HCT116 (cell line): ENCODE data around the gene PRR5L. TPM values are rescaled to one million over a fixed set of nuclear protein-coding genes. Genes with fewer than 3 reads are reported as not detected.

ENCODE experiments used
- ATAC-seq: fragments of 200-7000 bp; cut with Tn5 transposase; 2 replicates; pipeline ENCODE4 v1.9.1; 2020; ENCODE audit warnings: mild to moderate bottlenecking, moderate library complexity
- BruUV-seq: library from RNA; stranded (reverse); fragments of 400-500 nt; replicated peaks from 2 replicates; lab custom pipeline; 2021; lab: Mats Ljungman, UMichigan
- CTCF ChIA-PET: fragments of 300-600 bp; sonication (Branson Sonifier 250); formaldehyde crosslinking; loops from one replicate; lab custom pipeline; 2021; ENCODE audit warnings: antibody characterized with exemption; lab: Charles Lee
- POLR2A ChIA-PET: fragments of 300-600, 350-600 bp; sonication (Branson Sonifier 250); formaldehyde crosslinking; loops from one replicate; lab custom pipeline; 2021; ENCODE audit warnings: antibody characterized with exemption; lab: Charles Lee
- RAD21 ChIA-PET, 2 experiments: fragments of 300-600 bp; sonication (Branson Sonifier 250); formaldehyde crosslinking; loops; one replicate each; lab custom pipeline; 2023; ENCODE audit warnings: low total read pairs in 2 of 2; ENCODE audit not compliant: uncharacterized antibody in 2 of 2, unreplicated experiment in 2 of 2, low non-redundant PET in 1 of 2; lab: Charles Lee
- DNase-seq: peaks from one replicate; pipeline ENCODE4 v3.0.0-alpha.2; 2010; ENCODE audit warnings: low read depth, low spot score
- H2AFZ ChIP-seq: fragments of 200-600 bp; shearing (Covaris generic), sonication (generic); 2 replicates; pipeline ENCODE4 v1.6.1; 2017; ENCODE audit warnings: low read depth, mixed run types, mixed read lengths, antibody characterized with exemption, low read length; ENCODE audit not compliant: poor library complexity, severe bottlenecking
- H3K27ac ChIP-seq: 2 replicates; pipeline ENCODE4 v1.5.1; 2012; ENCODE audit warnings: low read depth, low read length
- H3K27me3 ChIP-seq: fragments of 200-600 bp; sonication (generic); 2 replicates; pipeline ENCODE4 v1.6.1; 2016; ENCODE audit warnings: mixed run types, low read length, mixed read lengths; ENCODE audit not compliant: insufficient read depth
- H3K36me3 ChIP-seq, 2 experiments: fragments of 200-500 bp in 1 of 2; fragments of 200-600 bp in 1 of 2; sonication (Bioruptor generic) in 1 of 2; sonication (generic) in 1 of 2; 2 replicates each; pipeline versions ENCODE4 v1.5.1 to v1.6.1; 2014 to 2016; ENCODE audit warnings: low read length in 2 of 2, inconsistent platforms in 1 of 2, mixed read lengths in 1 of 2, mixed run types in 1 of 2; ENCODE audit not compliant: insufficient read depth in 2 of 2, control insufficient read depth in 1 of 2
- H3K4me1 ChIP-seq, 2 experiments: fragments of 200-600 bp in 1 of 2; sonication (generic) in 1 of 2; 2 replicates each; pipeline versions ENCODE4 v1.5.1 to v1.6.1; 2012 to 2017; ENCODE audit warnings: low read length in 2 of 2, inconsistent platforms in 1 of 2, mild to moderate bottlenecking in 1 of 2, mixed read lengths in 1 of 2, mixed run types in 1 of 2, moderate library complexity in 1 of 2; ENCODE audit not compliant: insufficient read depth in 2 of 2, control insufficient read depth in 1 of 2
- H3K4me2 ChIP-seq: fragments of 200-600 bp; sonication (generic); 2 replicates; pipeline ENCODE4 v1.6.1; 2017; ENCODE audit warnings: mixed run types, low read length, mixed read lengths
- H3K4me3 ChIP-seq, 2 experiments: fragments of 200-600 bp in 1 of 2; sonication (generic) in 1 of 2; replicated peaks in 1 of 2; 2 replicates each; pipeline ENCODE4 v1.5.1; 2011 to 2016; ENCODE audit warnings: low read length in 2 of 2, control low read depth in 1 of 2, low read depth in 1 of 2, mild to moderate bottlenecking in 1 of 2, mixed read lengths in 1 of 2, mixed run types in 1 of 2
- H3K79me2 ChIP-seq: fragments of 200-600 bp; sonication (generic); 2 replicates; pipeline ENCODE4 v1.6.1; 2017; ENCODE audit warnings: mild to moderate bottlenecking, mixed run types, low read length, moderate library complexity, mixed read lengths; ENCODE audit not compliant: insufficient read depth
- H3K9ac ChIP-seq: fragments of 200-600 bp; sonication (generic); 2 replicates; pipeline ENCODE4 v1.6.1; 2016; ENCODE audit warnings: low read length, mixed read lengths
- H3K9me2 ChIP-seq: fragments of 200-600 bp; sonication (generic), shearing (Covaris generic); 2 replicates; pipeline ENCODE4 v1.6.1; 2017; ENCODE audit warnings: mixed run types, mild to moderate bottlenecking, moderate library complexity; ENCODE audit not compliant: insufficient read depth
- H3K9me3 ChIP-seq, 2 experiments: fragments of 200-500 bp in 1 of 2; fragments of 200-600 bp in 1 of 2; sonication (Bioruptor generic) in 1 of 2; sonication (generic) in 1 of 2; 2 replicates each; pipeline ENCODE4 v1.6.1; 2014 to 2017; ENCODE audit warnings: low read length in 2 of 2, mixed read lengths in 2 of 2, inconsistent platforms in 1 of 2, low read depth in 1 of 2, mild to moderate bottlenecking in 1 of 2, mixed run types in 1 of 2, moderate library complexity in 1 of 2; ENCODE audit not compliant: control insufficient read depth in 1 of 2, insufficient read depth in 1 of 2
- H4K20me1 ChIP-seq: fragments of 200-600 bp; sonication (generic), shearing (Covaris generic); 2 replicates; pipeline ENCODE4 v1.6.1; 2017; ENCODE audit warnings: mixed run types, mild to moderate bottlenecking, moderate library complexity; ENCODE audit not compliant: insufficient read depth
- CBX3 ChIP-seq: IDR thresholded peaks from 2 replicates; pipeline ENCODE4 v1.6.1; 2012; ENCODE audit warnings: low read depth
- EGR1 ChIP-seq: IDR thresholded peaks from 2 replicates; pipeline ENCODE4 v1.6.1; 2012; ENCODE audit warnings: low read depth
- ELF1 ChIP-seq: IDR thresholded peaks from 2 replicates; pipeline ENCODE4 v1.6.1; 2012; ENCODE audit warnings: low read depth, borderline replicate concordance
- EZH2 ChIP-seq: fragments of 200-600 bp; sonication (generic); IDR thresholded peaks from 2 replicates; pipeline ENCODE4 v1.6.1; 2017; ENCODE audit warnings: antibody characterized with exemption, mixed run types
- EZH2phosphoT487 ChIP-seq: fragments of 200-600 bp; IDR thresholded peaks from 2 replicates; pipeline ENCODE4 v1.6.1; 2018; ENCODE audit warnings: antibody characterized with exemption, borderline replicate concordance
- FOSL1 ChIP-seq: IDR thresholded peaks from 2 replicates; pipeline ENCODE4 v1.6.1; 2012; ENCODE audit warnings: low read depth
- JUND ChIP-seq: IDR thresholded peaks from 2 replicates; pipeline ENCODE4 v1.6.1; 2012
- POLR2A ChIP-seq: IDR thresholded peaks from 2 replicates; pipeline ENCODE4 v1.7.0; 2011; ENCODE audit warnings: borderline replicate concordance; ENCODE audit not compliant: insufficient read depth, insufficient read length; ENCODE audit errors: extremely low read depth
- RAD21 ChIP-seq: IDR thresholded peaks from 2 replicates; pipeline ENCODE4 v1.6.1; 2012; ENCODE audit warnings: low read depth, mild to moderate bottlenecking
- SIN3A ChIP-seq: IDR thresholded peaks from 2 replicates; pipeline ENCODE4 v1.6.1; 2012; ENCODE audit warnings: low read depth
- SP1 ChIP-seq: IDR thresholded peaks from 2 replicates; pipeline ENCODE4 v1.6.1; 2012; ENCODE audit warnings: low read depth
- SRF ChIP-seq: IDR thresholded peaks from 2 replicates; pipeline ENCODE4 v1.6.1; 2012; ENCODE audit warnings: low read depth
- TCF7L2 ChIP-seq: IDR thresholded peaks from 2 replicates; pipeline ENCODE4 v1.7.0; 2011; ENCODE audit warnings: borderline replicate concordance, inconsistent platforms; ENCODE audit not compliant: insufficient read depth, insufficient read length; ENCODE audit errors: extremely low read depth
- YY1 ChIP-seq: IDR thresholded peaks from 2 replicates; pipeline ENCODE4 v1.6.1; 2011; ENCODE audit warnings: low read length, low read depth, moderate library complexity, mild to moderate bottlenecking; ENCODE audit not compliant: insufficient replicate concordance; ENCODE audit errors: extremely low read depth
- ZFX ChIP-seq: fragments of 450-650 bp; IDR thresholded peaks from 2 replicates; pipeline ENCODE4 v1.6.1; 2017
- ZNF274 ChIP-seq: fragments of 200-500 bp; sonication (Bioruptor generic); IDR thresholded peaks from 2 replicates; pipeline ENCODE4 v1.6.1; 2014; ENCODE audit warnings: mild to moderate bottlenecking, low read depth, low read length, inconsistent platforms
- intact Hi-C: fragments of 100-400 bp; cut with micrococcal nuclease; formaldehyde crosslinking; loops from 2 replicates; pipeline ENCODE4 v1.10.0; 2022
- total RNA-seq: library from RNA; stranded (reverse); gene quantifications from one replicate; pipeline ENCODE4 v1.2.1, GENCODE V29; 2021; ENCODE audit not compliant: unreplicated experiment
- TF ChIP-seq, protein P1 (sequence below), 3 experiments: fragments of 200-600 bp in 1 of 3; sonication (generic) in 1 of 3; IDR thresholded peaks in 2 of 3; conservative IDR thresholded peaks in 1 of 3; 2 replicates each; pipeline ENCODE4 v1.5.1; 2012 to 2017; ENCODE audit warnings: low read depth in 2 of 3, low read length in 2 of 3, antibody characterized with exemption in 1 of 3, borderline replicate concordance in 1 of 3, control low read depth in 1 of 3, mild to moderate bottlenecking in 1 of 3, mixed read lengths in 1 of 3, mixed run types in 1 of 3, moderate library complexity in 1 of 3; ENCODE audit not compliant: insufficient read depth in 1 of 3
- TF ChIP-seq, protein P2 (sequence below): IDR thresholded peaks from 2 replicates; pipeline ENCODE4 v1.6.1; 2012; ENCODE audit warnings: low read depth
- TF ChIP-seq, protein P3 (sequence below): IDR thresholded peaks from 2 replicates; pipeline ENCODE4 v1.6.1; 2011; ENCODE audit warnings: mild to moderate bottlenecking, low read length, moderate library complexity; ENCODE audit not compliant: insufficient replicate concordance; ENCODE audit errors: extremely low read depth
- TF ChIP-seq, protein P4 (sequence below): IDR thresholded peaks from 2 replicates; pipeline ENCODE4 v1.6.1; 2012

PRR5L gene
- total RNA-seq, 1 experiment from 2014 or later, result 0.47 TPM

DNA sequence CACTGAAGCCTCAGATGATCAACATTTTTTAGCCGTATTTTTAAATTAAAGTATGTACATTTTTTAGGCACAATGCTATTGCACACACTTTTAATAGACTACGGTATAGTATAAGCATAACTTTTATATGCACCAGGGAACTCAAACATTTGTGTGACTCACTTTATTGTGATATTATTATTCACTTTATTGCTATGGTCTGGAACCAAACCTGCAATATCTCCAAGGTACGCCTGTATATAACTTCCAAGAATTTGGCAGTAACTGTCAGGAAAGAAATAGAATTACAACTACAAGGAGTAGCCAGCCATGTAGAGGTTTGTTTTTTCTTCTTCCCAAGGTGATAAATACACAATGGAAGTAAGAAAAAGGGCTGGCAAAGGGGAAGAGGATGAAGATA, 62.3 kb downstream of the PRR5L start:
- no TSS peak for BruUV-seq
- CTCF ChIA-PET, result no interaction called here
- RAD21 ChIA-PET, result no interaction called here
- H3K36me3 ChIP-seq, result no peaks in the 10 kb centered on the region
- H2AFZ ChIP-seq, result no peak overlapping the region
- no peak overlapping the region for H3K9ac ChIP-seq
- no peaks in the 10 kb centered on the region for H4K20me1 ChIP-seq
- POLR2A ChIA-PET, result no interaction called here
- H3K9me3 ChIP-seq, result no peaks in the 10 kb centered on the region
- H3K9me2 ChIP-seq, result no peaks in the 10 kb centered on the region
- no peak overlapping the region for H3K27ac ChIP-seq
- intact Hi-C loops, result no loop called here
- no peaks in the 10 kb centered on the region for H3K79me2 ChIP-seq
- DNase-seq (no peak), ATAC-seq (no peak)
- no peaks in the 10 kb centered on the region for H3K4me1 ChIP-seq
- H3K4me3 ChIP-seq, result no peak overlapping the region
- peaks cover 55% of the 10 kb centered on the region for H3K27me3 ChIP-seq
- no peak overlapping the region for H3K4me2 ChIP-seq
- TF ChIP-seq, protein P1, sequence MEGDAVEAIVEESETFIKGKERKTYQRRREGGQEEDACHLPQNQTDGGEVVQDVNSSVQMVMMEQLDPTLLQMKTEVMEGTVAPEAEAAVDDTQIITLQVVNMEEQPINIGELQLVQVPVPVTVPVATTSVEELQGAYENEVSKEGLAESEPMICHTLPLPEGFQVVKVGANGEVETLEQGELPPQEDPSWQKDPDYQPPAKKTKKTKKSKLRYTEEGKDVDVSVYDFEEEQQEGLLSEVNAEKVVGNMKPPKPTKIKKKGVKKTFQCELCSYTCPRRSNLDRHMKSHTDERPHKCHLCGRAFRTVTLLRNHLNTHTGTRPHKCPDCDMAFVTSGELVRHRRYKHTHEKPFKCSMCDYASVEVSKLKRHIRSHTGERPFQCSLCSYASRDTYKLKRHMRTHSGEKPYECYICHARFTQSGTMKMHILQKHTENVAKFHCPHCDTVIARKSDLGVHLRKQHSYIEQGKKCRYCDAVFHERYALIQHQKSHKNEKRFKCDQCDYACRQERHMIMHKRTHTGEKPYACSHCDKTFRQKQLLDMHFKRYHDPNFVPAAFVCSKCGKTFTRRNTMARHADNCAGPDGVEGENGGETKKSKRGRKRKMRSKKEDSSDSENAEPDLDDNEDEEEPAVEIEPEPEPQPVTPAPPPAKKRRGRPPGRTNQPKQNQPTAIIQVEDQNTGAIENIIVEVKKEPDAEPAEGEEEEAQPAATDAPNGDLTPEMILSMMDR (IDR thresholded peaks at IDR 0.05 in 2 of 3, conservative IDR thresholded peaks at IDR 0.05 in 1 of 3; ENCODE audit: borderline replicate concordance in 1 of 3, insufficient read depth in 1 of 3, low read depth in 2 of 3, low read length in 2 of 3), result no peak
- TF ChIP-seq EZH2phosphoT487, result no peak
- TF ChIP-seq ELF1, result no peak
- TF ChIP-seq TCF7L2, result no peak
- no peak for TF ChIP-seq SRF
- TF ChIP-seq, protein P2, sequence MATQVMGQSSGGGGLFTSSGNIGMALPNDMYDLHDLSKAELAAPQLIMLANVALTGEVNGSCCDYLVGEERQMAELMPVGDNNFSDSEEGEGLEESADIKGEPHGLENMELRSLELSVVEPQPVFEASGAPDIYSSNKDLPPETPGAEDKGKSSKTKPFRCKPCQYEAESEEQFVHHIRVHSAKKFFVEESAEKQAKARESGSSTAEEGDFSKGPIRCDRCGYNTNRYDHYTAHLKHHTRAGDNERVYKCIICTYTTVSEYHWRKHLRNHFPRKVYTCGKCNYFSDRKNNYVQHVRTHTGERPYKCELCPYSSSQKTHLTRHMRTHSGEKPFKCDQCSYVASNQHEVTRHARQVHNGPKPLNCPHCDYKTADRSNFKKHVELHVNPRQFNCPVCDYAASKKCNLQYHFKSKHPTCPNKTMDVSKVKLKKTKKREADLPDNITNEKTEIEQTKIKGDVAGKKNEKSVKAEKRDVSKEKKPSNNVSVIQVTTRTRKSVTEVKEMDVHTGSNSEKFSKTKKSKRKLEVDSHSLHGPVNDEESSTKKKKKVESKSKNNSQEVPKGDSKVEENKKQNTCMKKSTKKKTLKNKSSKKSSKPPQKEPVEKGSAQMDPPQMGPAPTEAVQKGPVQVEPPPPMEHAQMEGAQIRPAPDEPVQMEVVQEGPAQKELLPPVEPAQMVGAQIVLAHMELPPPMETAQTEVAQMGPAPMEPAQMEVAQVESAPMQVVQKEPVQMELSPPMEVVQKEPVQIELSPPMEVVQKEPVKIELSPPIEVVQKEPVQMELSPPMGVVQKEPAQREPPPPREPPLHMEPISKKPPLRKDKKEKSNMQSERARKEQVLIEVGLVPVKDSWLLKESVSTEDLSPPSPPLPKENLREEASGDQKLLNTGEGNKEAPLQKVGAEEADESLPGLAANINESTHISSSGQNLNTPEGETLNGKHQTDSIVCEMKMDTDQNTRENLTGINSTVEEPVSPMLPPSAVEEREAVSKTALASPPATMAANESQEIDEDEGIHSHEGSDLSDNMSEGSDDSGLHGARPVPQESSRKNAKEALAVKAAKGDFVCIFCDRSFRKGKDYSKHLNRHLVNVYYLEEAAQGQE, result no peak
- TF ChIP-seq SP1, result no peak
- no peak for TF ChIP-seq JUND
- TF ChIP-seq, protein P3, sequence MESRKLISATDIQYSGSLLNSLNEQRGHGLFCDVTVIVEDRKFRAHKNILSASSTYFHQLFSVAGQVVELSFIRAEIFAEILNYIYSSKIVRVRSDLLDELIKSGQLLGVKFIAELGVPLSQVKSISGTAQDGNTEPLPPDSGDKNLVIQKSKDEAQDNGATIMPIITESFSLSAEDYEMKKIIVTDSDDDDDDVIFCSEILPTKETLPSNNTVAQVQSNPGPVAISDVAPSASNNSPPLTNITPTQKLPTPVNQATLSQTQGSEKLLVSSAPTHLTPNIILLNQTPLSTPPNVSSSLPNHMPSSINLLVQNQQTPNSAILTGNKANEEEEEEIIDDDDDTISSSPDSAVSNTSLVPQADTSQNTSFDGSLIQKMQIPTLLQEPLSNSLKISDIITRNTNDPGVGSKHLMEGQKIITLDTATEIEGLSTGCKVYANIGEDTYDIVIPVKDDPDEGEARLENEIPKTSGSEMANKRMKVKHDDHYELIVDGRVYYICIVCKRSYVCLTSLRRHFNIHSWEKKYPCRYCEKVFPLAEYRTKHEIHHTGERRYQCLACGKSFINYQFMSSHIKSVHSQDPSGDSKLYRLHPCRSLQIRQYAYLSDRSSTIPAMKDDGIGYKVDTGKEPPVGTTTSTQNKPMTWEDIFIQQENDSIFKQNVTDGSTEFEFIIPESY, result no peak
- no peak for TF ChIP-seq POLR2A
- TF ChIP-seq ZFX, result no peak
- TF ChIP-seq SIN3A, result no peak
- TF ChIP-seq EGR1, result no peak
- TF ChIP-seq EZH2, result no peak
- no peak for TF ChIP-seq YY1
- no peak for TF ChIP-seq RAD21
- TF ChIP-seq, protein P4, sequence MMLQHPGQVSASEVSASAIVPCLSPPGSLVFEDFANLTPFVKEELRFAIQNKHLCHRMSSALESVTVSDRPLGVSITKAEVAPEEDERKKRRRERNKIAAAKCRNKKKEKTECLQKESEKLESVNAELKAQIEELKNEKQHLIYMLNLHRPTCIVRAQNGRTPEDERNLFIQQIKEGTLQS, result no peak
- TF ChIP-seq FOSL1, result no peak
- TF ChIP-seq ZNF274, result no peak
- no peak for TF ChIP-seq CBX3
- TF ChIP-seq, all 23 proteins: peak for 0
